ENCODE measurements around the gene PROK1. TPM values are rescaled to one million over a fixed set of nuclear protein-coding genes. Genes with fewer than 3 reads are reported as not detected.

The PROK1 gene
- total and polyA plus RNA-seq, 2 of the 13 experiments (the other 11 are each of a cell fraction or from before 2014, with no cell fraction given) = 0.07 TPM; not detected in 1

- TF ChIP-seq ZBTB37 (CRISPR knock-in tag; IDR thresholded peaks at IDR 0.05) (no peak), HOXD1 (CRISPR knock-in tag; IDR thresholded peaks at IDR 0.05) (peak; percentile 95), E2F2 (CRISPR knock-in tag; IDR thresholded peaks at IDR 0.05; ENCODE audit: borderline replicate concordance) (peak; percentile 18; the same call in 1 of the 2 replicates), HNRNPUL1 (IDR thresholded peaks at IDR 0.05; ENCODE audit: low read depth, low read length) (0 out of 2 replicates have a peak, but pooled peaks have one; percentile 50), HHEX (CRISPR knock-in tag; IDR thresholded peaks at IDR 0.05) (no peak), ZNF878 (CRISPR knock-in tag; IDR thresholded peaks at IDR 0.05) (peak; percentile 85; the same call in 1 of the 2 replicates), ZNF44 (CRISPR knock-in tag; IDR thresholded peaks at IDR 0.05) (no peak; the same call in 1 of the 2 replicates), SYNCRIP (IDR thresholded peaks at IDR 0.05; ENCODE audit: insufficient read depth, low read depth, low read length) (no peak), IRF9 (CRISPR knock-in tag; IDR thresholded peaks at IDR 0.05; ENCODE audit: borderline replicate concordance) (peak; percentile 98), MATR3 (CRISPR knock-in tag; IDR thresholded peaks at IDR 0.05) (no peak), RBAK (CRISPR knock-in tag; IDR thresholded peaks at IDR 0.05) (no peak), GTF3A (CRISPR knock-in tag; conservative IDR thresholded peaks at IDR 0.05) (0 out of 2 replicates have a peak, but pooled peaks have one; percentile 68), GPBP1L1 (CRISPR knock-in tag; IDR thresholded peaks at IDR 0.05) (no peak), PLRG1 (conservative IDR thresholded peaks at IDR 0.05) (no peak), TBX3 (IDR thresholded peaks at IDR 0.05; ENCODE audit: borderline replicate concordance) (peak; percentile 43; the same call in 1 of the 2 replicates), ZEB1 (IDR thresholded peaks at IDR 0.05; ENCODE audit: insufficient replicate concordance, low read depth) (peak; percentile 44), ZBTB42 (CRISPR knock-in tag; IDR thresholded peaks at IDR 0.05) (peak; percentile 83; the same call in 1 of the 2 replicates), RAD21 (CRISPR knock-in tag; IDR thresholded peaks at IDR 0.05) (no peak), ZNF766 (CRISPR knock-in tag; IDR thresholded peaks at IDR 0.05; ENCODE audit: borderline replicate concordance) (no peak; the same call in 1 of the 2 replicates), TEF (CRISPR knock-in tag; IDR thresholded peaks at IDR 0.05) (peak; percentile 80), CREM (IDR thresholded peaks at IDR 0.05) (peak; percentile 97), CREM (CRISPR knock-in tag; IDR thresholded peaks at IDR 0.05) (peak; percentile 78), ZNF296 (CRISPR knock-in tag; conservative IDR thresholded peaks at IDR 0.05) (peak; percentile 35; the same call in 1 of the 2 replicates)
These were observed 43.4 kb upstream of the PROK1 start, which contains the start of gene LAMTOR5 (continued) for GRCh38 chr1:110407260-110408210.
